ENCODE data around the gene TNFSF8. TPM values are rescaled to one million over a fixed set of nuclear protein-coding genes. Genes with fewer than 3 reads are reported as not detected.
A peak's percentile ranks its signal among the peaks of the same experiment; 100 is the strongest.

Gene TNFSF8
- total and polyA plus RNA-seq, 12 donors = 0.11 to 2.3 (median 0.65) TPM

- no peaks in the 10 kb centered on the region for H3K36me3 ChIP-seq
- peaks cover 0 to 3% (median 0%) of the 10 kb centered on the region in 11 donors for H3K9me3 ChIP-seq
- DNase-seq (no peak), ATAC-seq (no peak)
- TF ChIP-seq, protein P1, sequence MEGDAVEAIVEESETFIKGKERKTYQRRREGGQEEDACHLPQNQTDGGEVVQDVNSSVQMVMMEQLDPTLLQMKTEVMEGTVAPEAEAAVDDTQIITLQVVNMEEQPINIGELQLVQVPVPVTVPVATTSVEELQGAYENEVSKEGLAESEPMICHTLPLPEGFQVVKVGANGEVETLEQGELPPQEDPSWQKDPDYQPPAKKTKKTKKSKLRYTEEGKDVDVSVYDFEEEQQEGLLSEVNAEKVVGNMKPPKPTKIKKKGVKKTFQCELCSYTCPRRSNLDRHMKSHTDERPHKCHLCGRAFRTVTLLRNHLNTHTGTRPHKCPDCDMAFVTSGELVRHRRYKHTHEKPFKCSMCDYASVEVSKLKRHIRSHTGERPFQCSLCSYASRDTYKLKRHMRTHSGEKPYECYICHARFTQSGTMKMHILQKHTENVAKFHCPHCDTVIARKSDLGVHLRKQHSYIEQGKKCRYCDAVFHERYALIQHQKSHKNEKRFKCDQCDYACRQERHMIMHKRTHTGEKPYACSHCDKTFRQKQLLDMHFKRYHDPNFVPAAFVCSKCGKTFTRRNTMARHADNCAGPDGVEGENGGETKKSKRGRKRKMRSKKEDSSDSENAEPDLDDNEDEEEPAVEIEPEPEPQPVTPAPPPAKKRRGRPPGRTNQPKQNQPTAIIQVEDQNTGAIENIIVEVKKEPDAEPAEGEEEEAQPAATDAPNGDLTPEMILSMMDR (IDR thresholded peaks at IDR 0.05) = no peak
- WGBS, 2 donors = 86 to 88% methylated on average over 3 of the region's 3 CpGs
- H3K27me3 ChIP-seq = no peaks in the 10 kb centered on the region
- H3K27ac ChIP-seq = no peak overlapping the region
- H3K4me1 ChIP-seq = peaks cover 0 to 23% (median 0%) of the 10 kb centered on the region in 9 donors
- intact Hi-C loops (cut with DNase I) = no loop called here
- no peak overlapping the region for H3K4me3 ChIP-seq
These were observed 77.1 kb downstream of the TNFSF8 start for GRCh38 chr9:114853071-114853855.

GRCh38 chr9:114852050-114852594, 78.3 kb downstream of the TNFSF8 start:
- Histone ChIP-seq H3K9me3 (no peaks in the 10 kb centered on the region), H3K36me3 (no peaks in the 10 kb centered on the region), H3K27ac (no peak overlapping the region), H3K4me3 (no peak overlapping the region), H3K4me1 (peaks cover 0 to 23% (median 0%) of the 10 kb centered on the region in 9 donors), H3K27me3 (no peaks in the 10 kb centered on the region)
- intact Hi-C loops (cut with DNase I) = no loop called here
- TF ChIP-seq, protein P1 (IDR thresholded peaks at IDR 0.05) = no peak
- no peak for DNase-seq
- ATAC-seq = peak in 3 of 8 donors; percentile 33 to 77 (median 38)
- WGBS, 2 donors = 50 to 61% methylated on average over 4 of the region's 4 CpGs

GRCh38 chr9:114851306-114851705, 79.1 kb downstream of the TNFSF8 start:
- Histone ChIP-seq H3K9me3 (no peaks in the 10 kb centered on the region), H3K36me3 (no peaks in the 10 kb centered on the region), H3K4me3 (no peak overlapping the region), H3K27ac (no peak overlapping the region), H3K4me1 (peaks cover 0 to 20% (median 0%) of the 10 kb centered on the region in 9 donors), H3K27me3 (no peaks in the 10 kb centered on the region)
- TF ChIP-seq, protein P1 (IDR thresholded peaks at IDR 0.05) = no peak
- DNase-seq (no peak), ATAC-seq (no peak)
- 48 to 65% methylated on average over 3 of the region's 3 CpGs for WGBS, 2 donors
- intact Hi-C loops (cut with DNase I) = no loop called here

Other genes with a start within 250 kb of the TNFSF8 start
- not detected for gene TEX48, start 248.4 kb downstream of the TNFSF8 start, total RNA-seq
- gene TEX48, start 248.4 kb downstream of the TNFSF8 start, polyA plus RNA-seq = not detected
- gene TNFSF15, start 124.6 kb downstream of the TNFSF8 start, total RNA-seq = under 1 TPM in 6 of 10 donors, not detected in 4; 0.02 to 0.62 (median 0.06) TPM
- gene TNFSF15, start 124.6 kb downstream of the TNFSF8 start, polyA plus RNA-seq = under 1 TPM in 1 of 2 donors, not detected in 1; 0.01 TPM
- 100 to 1,000 TPM in 1 of 10 donors, 10 to 100 TPM in 1, 1 to 10 TPM in 7, under 1 TPM in 1; 0.41 to 120 (median 5.7) TPM for gene TNC, start 187.6 kb upstream of the TNFSF8 start, total RNA-seq
- gene TNC, start 187.6 kb upstream of the TNFSF8 start, polyA plus RNA-seq = 10 to 100 TPM in 1 of 2 donors, under 1 TPM in 1; 0.51 to 12.1 TPM